D721Med (cell line): ENCODE data around the gene SAMD5.
"Not testable (repeated sequence)": the region's sequence is repeated elsewhere in the genome, so short reads cannot be mapped to it uniquely, and the experiment has no call there.

Experiments used
- DNase-seq: peaks from one replicate; pipeline ENCODE4 v3.0.0; 2011; ENCODE audit warnings: low spot score; ENCODE audit not compliant: insufficient read length
- FAIRE-seq: peaks from 2 replicates; lab custom pipeline; 2011; peaks lifted over from hg19 to GRCh38; lab: Jason Lieb, UNC
- CTCF ChIP-seq: IDR thresholded peaks from 2 replicates; pipeline ENCODE4 v1.5.1; 2012; ENCODE audit warnings: mild to moderate bottlenecking, control low read depth; ENCODE audit not compliant: insufficient read depth; ENCODE audit errors: missing control alignments

Gene SAMD5

DNA sequence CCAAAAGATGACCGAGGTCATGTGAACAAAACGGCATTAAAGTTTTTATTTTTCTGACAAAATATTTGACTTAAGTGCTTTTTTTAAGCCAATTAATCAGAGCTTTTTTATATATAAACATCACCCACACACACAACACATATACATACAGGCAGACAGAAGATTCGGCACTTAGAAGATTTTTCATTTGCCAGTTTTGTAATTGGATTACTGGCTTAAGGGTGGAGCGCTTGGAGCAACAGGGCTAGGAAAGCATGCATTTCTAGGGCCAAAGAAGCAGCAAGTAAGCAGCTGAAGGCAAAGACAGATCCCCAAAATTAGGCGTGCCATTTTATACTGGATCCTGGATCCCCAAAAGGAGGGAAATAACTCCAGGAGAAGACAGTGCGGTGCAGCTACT is 30.3 kb downstream of the SAMD5 start:
- FAIRE-seq, result no peak
- TF ChIP-seq CTCF, result no peak
- DNase-seq, result no peak

DNA sequence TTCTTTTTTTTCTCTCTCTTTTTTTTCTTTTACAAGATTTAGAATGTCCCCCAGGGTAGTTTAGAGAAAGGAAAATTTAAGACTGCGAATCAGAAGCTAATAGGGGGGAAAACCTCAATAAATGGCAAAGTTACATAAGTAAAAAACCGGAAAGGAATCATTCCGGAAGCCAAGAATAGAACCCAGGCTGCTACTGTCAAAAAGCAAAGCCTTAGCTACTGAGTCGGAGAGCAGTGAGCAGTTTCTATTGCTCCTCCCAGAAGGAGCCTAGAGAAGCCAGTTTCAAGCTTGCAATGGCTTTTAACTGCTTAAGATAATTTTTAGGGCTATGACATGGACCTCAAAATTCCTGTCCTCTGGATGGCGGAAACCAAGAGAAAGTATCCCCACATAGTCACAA is 31.6 kb downstream of the SAMD5 start:
- no peak for TF ChIP-seq CTCF
- DNase-seq (no peak), FAIRE-seq (no peak)

DNA sequence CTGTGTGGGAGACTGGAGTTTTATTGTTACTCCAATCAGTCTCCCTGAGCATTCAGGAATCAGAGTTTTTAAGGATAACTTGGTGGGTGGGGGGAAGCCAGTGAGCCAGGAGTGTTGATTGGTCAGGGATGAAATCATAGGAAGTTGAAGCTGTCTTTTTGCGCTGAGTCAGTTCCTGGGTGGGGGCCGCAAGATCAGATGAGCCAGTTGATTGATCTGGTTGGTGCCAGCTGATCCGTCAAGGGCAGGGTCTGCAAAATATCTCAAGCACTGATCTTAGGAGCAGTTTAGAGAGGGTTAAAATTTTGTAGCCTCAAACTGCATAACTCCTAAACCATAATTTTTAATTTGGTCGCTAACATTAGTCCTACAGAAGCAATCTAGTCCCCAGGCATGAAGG is 33.9 kb downstream of the SAMD5 start:
- DNase-seq, FAIRE-seq: not testable (repeated sequence)

- no peak for TF ChIP-seq CTCF
- FAIRE-seq (no peak), DNase-seq (no peak)
Measured at GRCh38 chr6:147544420-147544819, 35.9 kb downstream of the SAMD5 start.

DNA sequence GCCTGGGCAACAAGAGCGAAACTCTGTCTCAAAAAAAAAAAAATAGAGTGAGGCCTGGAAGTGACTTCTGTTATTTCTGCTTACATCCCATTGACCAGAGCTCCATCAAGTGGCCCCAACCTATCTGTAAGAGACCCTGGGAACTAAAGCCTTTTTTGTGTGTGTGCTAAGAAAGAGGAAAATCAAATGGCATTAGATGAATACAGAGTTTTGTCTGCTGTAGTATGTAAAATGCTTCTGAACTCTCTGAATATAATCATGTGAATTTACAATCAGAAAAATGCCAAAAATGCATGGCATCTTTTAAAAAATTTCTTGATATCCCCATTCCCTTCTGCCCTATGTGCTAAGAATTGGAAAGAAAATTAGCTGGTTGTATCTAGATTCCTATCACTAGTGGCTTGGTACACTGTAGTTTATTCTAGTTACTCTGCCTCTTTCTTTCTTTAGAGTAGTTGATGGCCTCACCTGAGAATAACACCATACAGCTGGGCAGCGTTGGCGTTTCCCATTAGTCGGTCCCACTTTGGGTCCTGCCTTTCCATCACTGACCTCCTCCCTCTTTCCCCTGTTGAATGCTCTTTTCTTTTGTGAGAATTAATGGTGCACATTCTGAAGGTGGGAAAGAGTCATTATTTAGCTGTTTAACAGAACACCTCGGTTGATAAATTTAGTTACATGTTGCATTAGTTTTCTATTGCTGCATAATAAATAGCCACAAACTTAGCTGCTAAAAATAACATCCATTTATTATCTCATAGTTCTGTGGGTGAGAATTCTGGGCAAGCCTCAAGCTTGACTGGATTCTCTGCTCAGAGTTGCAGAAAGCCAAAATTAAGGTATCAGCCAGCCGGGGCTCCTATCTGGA is 38.2 kb downstream of the SAMD5 start:
- no peak for TF ChIP-seq CTCF
- FAIRE-seq (no peak), DNase-seq (no peak)

- FAIRE-seq (no peak), DNase-seq (no peak)
- no peak for TF ChIP-seq CTCF
Measured at GRCh38 chr6:147547369-147547902, 38.9 kb downstream of the SAMD5 start.

- no peak for DNase-seq
- no peak for TF ChIP-seq CTCF
- no peak for FAIRE-seq
Measured at GRCh38 chr6:147548921-147549475, 40.5 kb downstream of the SAMD5 start.
